ENCODE data around the gene PTPN23. TPM values are rescaled to one million over a fixed set of nuclear protein-coding genes. Genes with fewer than 3 reads are reported as not detected.

Gene PTPN23
- total and polyA plus RNA-seq, 2 of the 13 experiments (the other 11 are each of a cell fraction or from before 2014, with no cell fraction given): 2.3 to 3.7 TPM

DNA sequence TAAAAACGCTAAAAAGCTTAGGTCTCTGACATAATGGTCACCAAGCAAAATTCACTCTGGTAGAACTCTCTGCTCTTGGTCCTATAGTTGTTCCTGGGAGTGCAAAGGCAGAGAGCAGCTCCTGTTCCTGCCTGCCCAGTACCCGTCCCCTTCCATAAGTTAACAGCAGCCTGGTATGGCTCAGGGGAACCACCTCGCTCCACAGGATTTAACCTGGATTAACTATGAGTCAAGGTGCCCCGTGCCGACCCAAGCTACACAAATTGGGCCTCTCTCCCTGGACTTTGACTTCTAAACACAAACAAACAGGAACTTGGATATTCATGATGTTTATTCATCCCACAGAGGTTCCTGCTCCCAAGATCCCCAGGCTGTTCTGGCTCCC lies 62.8 kb downstream of the PTPN23 start (continued):
- peak; percentile 85 for TF ChIP-seq HNF4G (IDR thresholded peaks at IDR 0.05; ENCODE audit: borderline replicate concordance, low read depth, low read length)
- TF ChIP-seq HNF4G (CRISPR knock-in tag; IDR thresholded peaks at IDR 0.05; ENCODE audit: borderline replicate concordance, low read depth): no peak; the same call in 1 of the 2 replicates
- TF ChIP-seq TOE1 (CRISPR knock-in tag; IDR thresholded peaks at IDR 0.05): no peak
- TF ChIP-seq ZSCAN12 (CRISPR knock-in tag; IDR thresholded peaks at IDR 0.05): no peak
- TF ChIP-seq, protein P1, sequence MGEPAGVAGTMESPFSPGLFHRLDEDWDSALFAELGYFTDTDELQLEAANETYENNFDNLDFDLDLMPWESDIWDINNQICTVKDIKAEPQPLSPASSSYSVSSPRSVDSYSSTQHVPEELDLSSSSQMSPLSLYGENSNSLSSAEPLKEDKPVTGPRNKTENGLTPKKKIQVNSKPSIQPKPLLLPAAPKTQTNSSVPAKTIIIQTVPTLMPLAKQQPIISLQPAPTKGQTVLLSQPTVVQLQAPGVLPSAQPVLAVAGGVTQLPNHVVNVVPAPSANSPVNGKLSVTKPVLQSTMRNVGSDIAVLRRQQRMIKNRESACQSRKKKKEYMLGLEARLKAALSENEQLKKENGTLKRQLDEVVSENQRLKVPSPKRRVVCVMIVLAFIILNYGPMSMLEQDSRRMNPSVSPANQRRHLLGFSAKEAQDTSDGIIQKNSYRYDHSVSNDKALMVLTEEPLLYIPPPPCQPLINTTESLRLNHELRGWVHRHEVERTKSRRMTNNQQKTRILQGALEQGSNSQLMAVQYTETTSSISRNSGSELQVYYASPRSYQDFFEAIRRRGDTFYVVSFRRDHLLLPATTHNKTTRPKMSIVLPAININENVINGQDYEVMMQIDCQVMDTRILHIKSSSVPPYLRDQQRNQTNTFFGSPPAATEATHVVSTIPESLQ (CRISPR knock-in tag; conservative IDR thresholded peaks at IDR 0.05): no peak
- TF ChIP-seq, protein P2, sequence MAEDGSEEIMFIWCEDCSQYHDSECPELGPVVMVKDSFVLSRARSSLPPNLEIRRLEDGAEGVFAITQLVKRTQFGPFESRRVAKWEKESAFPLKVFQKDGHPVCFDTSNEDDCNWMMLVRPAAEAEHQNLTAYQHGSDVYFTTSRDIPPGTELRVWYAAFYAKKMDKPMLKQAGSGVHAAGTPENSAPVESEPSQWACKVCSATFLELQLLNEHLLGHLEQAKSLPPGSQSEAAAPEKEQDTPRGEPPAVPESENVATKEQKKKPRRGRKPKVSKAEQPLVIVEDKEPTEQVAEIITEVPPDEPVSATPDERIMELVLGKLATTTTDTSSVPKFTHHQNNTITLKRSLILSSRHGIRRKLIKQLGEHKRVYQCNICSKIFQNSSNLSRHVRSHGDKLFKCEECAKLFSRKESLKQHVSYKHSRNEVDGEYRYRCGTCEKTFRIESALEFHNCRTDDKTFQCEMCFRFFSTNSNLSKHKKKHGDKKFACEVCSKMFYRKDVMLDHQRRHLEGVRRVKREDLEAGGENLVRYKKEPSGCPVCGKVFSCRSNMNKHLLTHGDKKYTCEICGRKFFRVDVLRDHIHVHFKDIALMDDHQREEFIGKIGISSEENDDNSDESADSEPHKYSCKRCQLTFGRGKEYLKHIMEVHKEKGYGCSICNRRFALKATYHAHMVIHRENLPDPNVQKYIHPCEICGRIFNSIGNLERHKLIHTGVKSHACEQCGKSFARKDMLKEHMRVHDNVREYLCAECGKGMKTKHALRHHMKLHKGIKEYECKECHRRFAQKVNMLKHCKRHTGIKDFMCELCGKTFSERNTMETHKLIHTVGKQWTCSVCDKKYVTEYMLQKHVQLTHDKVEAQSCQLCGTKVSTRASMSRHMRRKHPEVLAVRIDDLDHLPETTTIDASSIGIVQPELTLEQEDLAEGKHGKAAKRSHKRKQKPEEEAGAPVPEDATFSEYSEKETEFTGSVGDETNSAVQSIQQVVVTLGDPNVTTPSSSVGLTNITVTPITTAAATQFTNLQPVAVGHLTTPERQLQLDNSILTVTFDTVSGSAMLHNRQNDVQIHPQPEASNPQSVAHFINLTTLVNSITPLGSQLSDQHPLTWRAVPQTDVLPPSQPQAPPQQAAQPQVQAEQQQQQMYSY (CRISPR knock-in tag; IDR thresholded peaks at IDR 0.05): peak; percentile 84; the same call in 1 of the 2 replicates
- no peak for TF ChIP-seq JDP2 (CRISPR knock-in tag; IDR thresholded peaks at IDR 0.05; ENCODE audit: borderline replicate concordance)
- no peak for TF ChIP-seq ZNF160 (CRISPR knock-in tag; IDR thresholded peaks at IDR 0.05)
- 0 out of 2 replicates have a peak, but pooled peaks have one; percentile 41 for TF ChIP-seq DPF2 (CRISPR knock-in tag; IDR thresholded peaks at IDR 0.05; ENCODE audit: borderline replicate concordance, low read depth)
- TF ChIP-seq CENPT (CRISPR knock-in tag; IDR thresholded peaks at IDR 0.05; ENCODE audit: low read depth): no peak
- TF ChIP-seq ETV6 (CRISPR knock-in tag; conservative IDR thresholded peaks at IDR 0.05): no peak
- TF ChIP-seq, protein P3, sequence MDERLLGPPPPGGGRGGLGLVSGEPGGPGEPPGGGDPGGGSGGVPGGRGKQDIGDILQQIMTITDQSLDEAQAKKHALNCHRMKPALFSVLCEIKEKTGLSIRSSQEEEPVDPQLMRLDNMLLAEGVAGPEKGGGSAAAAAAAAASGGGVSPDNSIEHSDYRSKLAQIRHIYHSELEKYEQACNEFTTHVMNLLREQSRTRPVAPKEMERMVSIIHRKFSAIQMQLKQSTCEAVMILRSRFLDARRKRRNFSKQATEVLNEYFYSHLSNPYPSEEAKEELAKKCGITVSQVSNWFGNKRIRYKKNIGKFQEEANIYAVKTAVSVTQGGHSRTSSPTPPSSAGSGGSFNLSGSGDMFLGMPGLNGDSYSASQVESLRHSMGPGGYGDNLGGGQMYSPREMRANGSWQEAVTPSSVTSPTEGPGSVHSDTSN (CRISPR knock-in tag; IDR thresholded peaks at IDR 0.05): no peak
- TF ChIP-seq, protein P4, sequence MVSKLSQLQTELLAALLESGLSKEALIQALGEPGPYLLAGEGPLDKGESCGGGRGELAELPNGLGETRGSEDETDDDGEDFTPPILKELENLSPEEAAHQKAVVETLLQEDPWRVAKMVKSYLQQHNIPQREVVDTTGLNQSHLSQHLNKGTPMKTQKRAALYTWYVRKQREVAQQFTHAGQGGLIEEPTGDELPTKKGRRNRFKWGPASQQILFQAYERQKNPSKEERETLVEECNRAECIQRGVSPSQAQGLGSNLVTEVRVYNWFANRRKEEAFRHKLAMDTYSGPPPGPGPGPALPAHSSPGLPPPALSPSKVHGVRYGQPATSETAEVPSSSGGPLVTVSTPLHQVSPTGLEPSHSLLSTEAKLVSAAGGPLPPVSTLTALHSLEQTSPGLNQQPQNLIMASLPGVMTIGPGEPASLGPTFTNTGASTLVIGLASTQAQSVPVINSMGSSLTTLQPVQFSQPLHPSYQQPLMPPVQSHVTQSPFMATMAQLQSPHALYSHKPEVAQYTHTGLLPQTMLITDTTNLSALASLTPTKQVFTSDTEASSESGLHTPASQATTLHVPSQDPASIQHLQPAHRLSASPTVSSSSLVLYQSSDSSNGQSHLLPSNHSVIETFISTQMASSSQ (IDR thresholded peaks at IDR 0.05; ENCODE audit: low read depth): no peak
- TF ChIP-seq, protein P4 (CRISPR knock-in tag; IDR thresholded peaks at IDR 0.05; ENCODE audit: borderline replicate concordance): 0 out of 2 replicates have a peak, but pooled peaks have one; percentile 2
- peak; percentile 10; the same call in 1 of the 2 replicates for TF ChIP-seq HDAC1 (CRISPR knock-in tag; IDR thresholded peaks at IDR 0.05)
- no peak for TF ChIP-seq IKZF4 (CRISPR knock-in tag; IDR thresholded peaks at IDR 0.05; ENCODE audit: borderline replicate concordance, low read depth, not compliant biosample characterization)
- no peak for TF ChIP-seq NCOA5 (CRISPR knock-in tag; IDR thresholded peaks at IDR 0.05)

Data from HepG2 (cell line).